ENCODE measurements around the gene COMT.

COMT gene

GRCh38 chr22:19959043-19959586 is 17.5 kb downstream of the COMT start:
- no peak for DNase-seq

- DNase-seq = no peak
Measured at GRCh38 chr22:19959587-19960490, 18.3 kb downstream of the COMT start.

GRCh38 chr22:19960491-19961200 is 19.1 kb downstream of the COMT start:
- DNase-seq = no peak

- DNase-seq = no peak
Measured at GRCh38 chr22:19961201-19961580, 19.6 kb downstream of the COMT start.

- DNase-seq = no peak
Measured at GRCh38 chr22:19961868-19962245, 20.3 kb downstream of the COMT start.

- peak; percentile 68 for DNase-seq
Measured at GRCh38 chr22:19962246-19962908, 20.8 kb downstream of the COMT start.

GRCh38 chr22:19962909-19963806 is 21.6 kb downstream of the COMT start:
- DNase-seq = peak; percentile 22

- no peak for DNase-seq
Measured at GRCh38 chr22:19963863-19964642, 22.5 kb downstream of the COMT start.

GRCh38 chr22:19964701-19965386 is 23.3 kb downstream of the COMT start:
- no peak for DNase-seq

- DNase-seq = no peak
Measured at GRCh38 chr22:19965771-19966709, 24.5 kb downstream of the COMT start.

GRCh38 chr22:19966908-19967750 is 25.6 kb downstream of the COMT start:
- DNase-seq = no peak

GRCh38 chr22:19967850-19968449 is 26.4 kb downstream of the COMT start:
- no peak for DNase-seq

GRCh38 chr22:19968450-19968891 is 26.9 kb downstream of the COMT start:
- DNase-seq = no peak

- no peak for DNase-seq
Measured at GRCh38 chr22:19969141-19969928, 27.8 kb downstream of the COMT start.

- DNase-seq = no peak
Measured at GRCh38 chr22:19970031-19970478, 28.5 kb downstream of the COMT start.

GRCh38 chr22:19970479-19971275 is 29.1 kb downstream of the COMT start:
- peak; percentile 80 for DNase-seq
